Measurements from ENCODE around the gene ROBO1.
"Not testable (repeated sequence)": the region's sequence is repeated elsewhere in the genome, so short reads cannot be mapped to it uniquely, and the experiment has no call there.

ROBO1 gene

DNA sequence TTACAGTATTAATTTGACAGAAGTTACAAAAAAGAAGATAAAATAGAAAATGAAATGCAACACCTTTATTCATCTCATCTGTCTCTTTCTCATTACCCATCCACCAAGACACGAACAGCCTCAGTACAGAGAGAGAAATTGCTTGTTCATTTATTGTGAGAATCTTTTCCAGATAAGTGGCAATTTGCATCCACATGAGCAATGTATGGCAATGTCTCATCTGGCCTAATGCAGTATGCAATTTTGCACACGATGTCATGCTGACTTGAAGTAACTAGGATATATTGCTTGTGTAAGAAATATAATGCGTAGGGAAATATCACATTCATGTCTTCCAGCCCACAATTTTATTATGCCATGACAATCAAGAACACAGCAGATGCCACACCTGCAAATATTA, 866.9 kb downstream of the ROBO1 start:
- Mint-ChIP-seq H3K9me3 (peaks cover 5% of the 10 kb centered on the region), H3K27ac (no peak overlapping the region), H3K27me3 (no peaks in the 10 kb centered on the region), H3K4me3 (no peak overlapping the region), H3K36me3 (ENCODE audit: low read depth) (no peaks in the 10 kb centered on the region), H3K4me1 (ENCODE audit: low read depth) (no peaks in the 10 kb centered on the region)
- DNase-seq = no peak

DNA sequence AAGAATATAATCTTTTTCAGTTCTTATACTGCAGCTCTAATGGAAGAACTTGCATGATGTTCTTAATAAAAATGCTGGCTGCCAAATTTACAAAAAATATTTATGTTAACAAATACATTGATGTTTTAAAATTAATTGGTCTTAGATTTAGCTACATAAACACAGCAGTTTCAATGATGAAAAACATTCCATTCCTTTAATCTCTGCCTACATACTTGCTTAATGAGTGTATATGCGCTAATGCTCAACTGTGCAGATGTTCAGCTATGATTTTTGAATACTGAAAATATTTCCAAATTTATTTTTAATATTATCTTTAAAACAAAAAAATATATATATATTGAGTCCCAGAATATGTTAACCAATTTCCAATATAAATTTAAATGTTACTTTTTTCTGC, 867.4 kb downstream of the ROBO1 start:
- no peak overlapping the region for H3K4me3 Mint-ChIP-seq
- H3K36me3 Mint-ChIP-seq (ENCODE audit: low read depth) = no peaks in the 10 kb centered on the region
- H3K4me1 Mint-ChIP-seq (ENCODE audit: low read depth) = no peaks in the 10 kb centered on the region
- no peak for DNase-seq
- no peaks in the 10 kb centered on the region for H3K27me3 Mint-ChIP-seq
- peaks cover 3% of the 10 kb centered on the region for H3K9me3 Mint-ChIP-seq
- no peak overlapping the region for H3K27ac Mint-ChIP-seq

- Mint-ChIP-seq H3K27ac (no peak overlapping the region), H3K4me3 (no peak overlapping the region), H3K4me1 (ENCODE audit: low read depth) (no peaks in the 10 kb centered on the region), H3K36me3 (ENCODE audit: low read depth) (no peaks in the 10 kb centered on the region), H3K9me3 (peaks cover 12% of the 10 kb centered on the region), H3K27me3 (no peaks in the 10 kb centered on the region)
- no peak for DNase-seq
Measured at GRCh38 chr3:78895528-78895927, 872.3 kb downstream of the ROBO1 start.

GRCh38 chr3:78894787-78895186, 873.0 kb downstream of the ROBO1 start:
- H3K36me3 Mint-ChIP-seq (ENCODE audit: low read depth) = no peaks in the 10 kb centered on the region
- H3K4me3 Mint-ChIP-seq = no peak overlapping the region
- no peak overlapping the region for H3K27ac Mint-ChIP-seq
- peaks cover 14% of the 10 kb centered on the region for H3K9me3 Mint-ChIP-seq
- H3K27me3 Mint-ChIP-seq = no peaks in the 10 kb centered on the region
- H3K4me1 Mint-ChIP-seq (ENCODE audit: low read depth) = no peaks in the 10 kb centered on the region
- DNase-seq = no peak

DNA sequence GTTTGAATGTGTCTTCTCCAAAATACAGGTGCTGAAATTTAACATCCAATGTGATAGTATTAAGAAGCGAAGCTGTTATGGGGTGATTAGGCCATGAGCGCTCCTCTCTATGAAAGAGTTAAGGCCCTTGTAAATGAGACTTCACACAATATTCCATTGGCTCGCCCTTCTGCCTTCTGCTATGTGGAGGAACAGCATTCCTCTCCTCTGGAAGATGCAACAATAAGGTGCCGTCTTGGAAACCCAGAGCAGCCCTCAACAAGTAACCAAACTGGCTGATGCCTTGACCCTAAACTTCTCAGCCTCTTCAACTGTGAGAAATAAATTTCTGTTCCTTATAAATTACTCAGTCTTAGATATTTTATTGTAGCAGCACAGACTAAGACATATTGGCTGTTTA, 874.6 kb downstream of the ROBO1 start:
- Mint-ChIP-seq H3K27me3 (no peaks in the 10 kb centered on the region), H3K4me1 (ENCODE audit: low read depth) (no peaks in the 10 kb centered on the region), H3K36me3 (ENCODE audit: low read depth) (no peaks in the 10 kb centered on the region), H3K4me3 (no peak overlapping the region), H3K27ac (no peak overlapping the region), H3K9me3 (peaks cover 15% of the 10 kb centered on the region)
- DNase-seq = no peak

DNA sequence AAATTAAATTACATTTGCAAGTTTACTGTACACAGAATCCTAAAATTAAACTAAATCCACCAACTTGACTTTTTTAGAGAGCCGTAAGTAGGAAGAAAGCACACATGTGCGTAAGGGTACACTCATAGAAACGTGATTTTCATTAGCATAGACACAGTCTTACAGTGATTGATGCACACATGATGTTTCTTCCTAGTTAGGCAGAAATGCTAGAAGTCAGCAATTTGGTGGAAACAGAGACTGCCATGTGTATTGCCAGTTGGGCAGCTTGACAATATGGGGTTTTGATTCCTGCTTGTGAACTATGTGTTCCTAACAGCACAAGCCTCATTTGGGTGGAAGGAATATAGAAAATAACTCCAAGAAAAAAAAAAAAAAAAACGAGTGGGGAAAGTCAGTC, 878.5 kb downstream of the ROBO1 start:
- no peaks in the 10 kb centered on the region for H3K27me3 Mint-ChIP-seq
- peaks cover 19% of the 10 kb centered on the region for H3K9me3 Mint-ChIP-seq
- no peaks in the 10 kb centered on the region for H3K4me1 Mint-ChIP-seq (ENCODE audit: low read depth)
- no peak overlapping the region for H3K4me3 Mint-ChIP-seq
- DNase-seq = no peak
- no peaks in the 10 kb centered on the region for H3K36me3 Mint-ChIP-seq (ENCODE audit: low read depth)
- H3K27ac Mint-ChIP-seq = no peak overlapping the region

DNA sequence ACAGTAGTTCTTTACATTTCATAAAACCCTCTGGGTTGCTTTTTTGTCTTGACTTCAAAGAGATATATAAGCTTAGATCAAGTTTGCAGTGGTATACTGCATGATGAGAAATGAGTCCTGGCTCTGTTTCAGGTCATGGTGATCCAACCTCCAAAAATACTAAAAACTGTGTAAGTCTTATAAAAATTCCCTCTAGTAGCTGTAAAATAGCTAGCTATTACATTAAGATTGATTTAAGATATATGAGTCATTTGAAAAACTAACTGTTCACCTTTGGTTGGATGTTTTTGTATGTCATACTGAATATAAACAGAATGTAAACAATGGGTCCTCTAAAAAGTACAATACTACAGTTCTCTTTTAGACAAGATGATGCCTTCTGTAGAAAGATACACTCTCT, 879.2 kb downstream of the ROBO1 start:
- H3K27ac Mint-ChIP-seq = no peak overlapping the region
- H3K9me3 Mint-ChIP-seq = peaks cover 19% of the 10 kb centered on the region
- H3K4me3 Mint-ChIP-seq = no peak overlapping the region
- no peak for DNase-seq
- no peaks in the 10 kb centered on the region for H3K4me1 Mint-ChIP-seq (ENCODE audit: low read depth)
- no peaks in the 10 kb centered on the region for H3K36me3 Mint-ChIP-seq (ENCODE audit: low read depth)
- no peaks in the 10 kb centered on the region for H3K27me3 Mint-ChIP-seq

DNA sequence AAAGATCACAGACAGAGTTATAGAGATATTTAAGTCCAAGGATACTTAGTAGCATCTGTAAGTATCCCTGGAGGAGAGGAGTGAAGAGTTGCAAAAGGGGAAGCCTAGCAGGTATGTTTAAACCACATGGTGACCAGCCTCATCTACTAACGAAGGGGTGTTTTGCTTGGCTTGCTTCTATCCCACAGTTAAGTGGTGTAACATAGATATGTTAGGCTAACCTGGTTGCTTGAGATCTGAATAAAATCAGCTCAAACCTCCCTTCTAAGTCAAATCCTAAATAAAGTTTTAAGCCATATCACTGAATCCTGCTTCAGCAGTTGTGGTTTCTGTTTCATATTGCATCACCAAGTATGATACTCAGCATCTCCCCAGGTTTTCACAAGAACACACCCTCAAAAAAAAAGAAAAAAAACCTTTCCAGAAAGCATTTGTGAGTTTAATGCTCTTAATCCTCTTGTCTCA, 880.2 kb downstream of the ROBO1 start:
- no peaks in the 10 kb centered on the region for H3K27me3 Mint-ChIP-seq
- peaks cover 19% of the 10 kb centered on the region for H3K9me3 Mint-ChIP-seq
- DNase-seq = no peak
- no peak overlapping the region for H3K4me3 Mint-ChIP-seq
- no peak overlapping the region for H3K27ac Mint-ChIP-seq
- H3K36me3 Mint-ChIP-seq (ENCODE audit: low read depth) = no peaks in the 10 kb centered on the region
- no peaks in the 10 kb centered on the region for H3K4me1 Mint-ChIP-seq (ENCODE audit: low read depth)

GRCh38 chr3:78887029-78887428, 880.8 kb downstream of the ROBO1 start:
- Mint-ChIP-seq H3K4me3 (no peak overlapping the region), H3K27me3 (no peaks in the 10 kb centered on the region), H3K36me3 (ENCODE audit: low read depth) (no peaks in the 10 kb centered on the region), H3K4me1 (ENCODE audit: low read depth) (no peaks in the 10 kb centered on the region), H3K27ac (no peak overlapping the region), H3K9me3 (peaks cover 19% of the 10 kb centered on the region)
- no peak for DNase-seq

GRCh38 chr3:78884567-78884966, 883.2 kb downstream of the ROBO1 start:
- not testable (repeated sequence) for H3K27ac Mint-ChIP-seq; H3K36me3 Mint-ChIP-seq (ENCODE audit: low read depth); H3K4me1 Mint-ChIP-seq (ENCODE audit: low read depth); H3K9me3 Mint-ChIP-seq; H3K4me3 Mint-ChIP-seq; H3K27me3 Mint-ChIP-seq; DNase-seq

DNA sequence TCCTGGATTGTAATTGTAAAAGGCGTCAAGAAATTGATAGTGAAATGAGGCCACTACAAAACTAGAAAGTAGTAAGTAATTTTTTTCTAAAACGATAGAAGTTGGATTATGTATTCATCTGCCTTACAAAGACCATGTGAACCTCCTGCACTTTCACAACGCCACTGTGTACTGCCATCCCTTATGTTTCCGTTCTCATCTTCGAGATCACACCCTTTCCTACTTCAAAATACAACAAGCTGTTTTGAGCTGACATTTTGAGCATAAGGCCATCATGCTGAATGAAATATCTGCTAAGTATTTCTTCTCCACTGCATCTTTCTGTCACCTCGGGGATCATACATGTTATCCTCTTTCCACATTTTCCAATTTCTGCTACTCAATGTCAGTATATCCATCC, 885.5 kb downstream of the ROBO1 start:
- Mint-ChIP-seq H3K27ac (no peak overlapping the region), H3K4me3 (no peak overlapping the region), H3K4me1 (ENCODE audit: low read depth) (no peaks in the 10 kb centered on the region), H3K9me3 (peaks cover 6% of the 10 kb centered on the region), H3K36me3 (ENCODE audit: low read depth) (no peaks in the 10 kb centered on the region), H3K27me3 (no peaks in the 10 kb centered on the region)
- DNase-seq = no peak

DNA sequence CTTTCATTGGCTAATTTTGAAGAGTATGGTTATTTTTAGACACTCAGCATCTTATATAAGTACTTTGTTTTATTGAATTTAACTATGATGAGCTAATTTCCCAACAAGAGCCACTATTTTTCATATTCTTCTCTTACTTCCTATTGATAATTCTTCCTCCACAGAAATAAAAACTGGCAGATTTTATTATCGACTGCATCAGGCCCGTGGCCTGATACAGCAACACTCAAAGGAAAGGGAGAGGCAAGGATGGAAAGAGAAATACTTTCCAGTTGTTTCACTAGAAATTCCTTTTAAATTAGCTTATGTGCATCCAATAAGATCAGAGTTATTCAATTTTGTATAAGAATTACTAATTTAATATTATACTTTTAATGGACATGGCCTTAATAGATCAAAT, 886.3 kb downstream of the ROBO1 start:
- Mint-ChIP-seq H3K27me3 (no peaks in the 10 kb centered on the region), H3K4me1 (ENCODE audit: low read depth) (no peaks in the 10 kb centered on the region), H3K36me3 (ENCODE audit: low read depth) (no peaks in the 10 kb centered on the region), H3K27ac (no peak overlapping the region), H3K4me3 (no peak overlapping the region), H3K9me3 (peaks cover 8% of the 10 kb centered on the region)
- no peak for DNase-seq

GRCh38 chr3:78880603-78881461, 887.0 kb downstream of the ROBO1 start:
- no peaks in the 10 kb centered on the region for H3K36me3 Mint-ChIP-seq (ENCODE audit: low read depth)
- peaks cover 9% of the 10 kb centered on the region for H3K9me3 Mint-ChIP-seq

GRCh38 chr3:78879295-78879860, 888.4 kb downstream of the ROBO1 start:
- H3K4me1 Mint-ChIP-seq (ENCODE audit: low read depth) = no peaks in the 10 kb centered on the region
- H3K27me3 Mint-ChIP-seq = no peaks in the 10 kb centered on the region
- no peak overlapping the region for H3K4me3 Mint-ChIP-seq
- no peak overlapping the region for H3K27ac Mint-ChIP-seq
- H3K9me3 Mint-ChIP-seq = peaks cover 9% of the 10 kb centered on the region
- no peak for DNase-seq
- no peaks in the 10 kb centered on the region for H3K36me3 Mint-ChIP-seq (ENCODE audit: low read depth)

More at GRCh38 chr3:78880603-78881461, 887.0 kb downstream of the ROBO1 start:
- H3K27me3 Mint-ChIP-seq = no peaks in the 10 kb centered on the region
- H3K27ac Mint-ChIP-seq = no peak overlapping the region
- no peaks in the 10 kb centered on the region for H3K4me1 Mint-ChIP-seq (ENCODE audit: low read depth)
- no peak overlapping the region for H3K4me3 Mint-ChIP-seq
- DNase-seq = no peak

- no peaks in the 10 kb centered on the region for H3K36me3 Mint-ChIP-seq (ENCODE audit: low read depth)
- peaks cover 9% of the 10 kb centered on the region for H3K9me3 Mint-ChIP-seq
- no peaks in the 10 kb centered on the region for H3K4me1 Mint-ChIP-seq (ENCODE audit: low read depth)
- no peak overlapping the region for H3K27ac Mint-ChIP-seq
- H3K4me3 Mint-ChIP-seq = no peak overlapping the region
- H3K27me3 Mint-ChIP-seq = no peaks in the 10 kb centered on the region
- DNase-seq = no peak
Measured at GRCh38 chr3:78878789-78879188, 889.0 kb downstream of the ROBO1 start.

Measured in activated T-cell treated with anti-CD3 and anti-CD28 coated beads, Interleukin-2, amount 50 U/mL, for 24 hours (primary cell).